Suppressor macrophage treated with lipopolysaccharide for 1 hour (primary cell): ENCODE measurements around the gene COL20A1.
A peak's percentile ranks its signal among the peaks of the same experiment; 100 is the strongest.

Experiments used
- DNase-seq, 3 donors: peaks; one replicate each; pipeline ENCODE4 v3.0.0-alpha.2; 2020 to 2022

COL20A1 gene

DNA sequence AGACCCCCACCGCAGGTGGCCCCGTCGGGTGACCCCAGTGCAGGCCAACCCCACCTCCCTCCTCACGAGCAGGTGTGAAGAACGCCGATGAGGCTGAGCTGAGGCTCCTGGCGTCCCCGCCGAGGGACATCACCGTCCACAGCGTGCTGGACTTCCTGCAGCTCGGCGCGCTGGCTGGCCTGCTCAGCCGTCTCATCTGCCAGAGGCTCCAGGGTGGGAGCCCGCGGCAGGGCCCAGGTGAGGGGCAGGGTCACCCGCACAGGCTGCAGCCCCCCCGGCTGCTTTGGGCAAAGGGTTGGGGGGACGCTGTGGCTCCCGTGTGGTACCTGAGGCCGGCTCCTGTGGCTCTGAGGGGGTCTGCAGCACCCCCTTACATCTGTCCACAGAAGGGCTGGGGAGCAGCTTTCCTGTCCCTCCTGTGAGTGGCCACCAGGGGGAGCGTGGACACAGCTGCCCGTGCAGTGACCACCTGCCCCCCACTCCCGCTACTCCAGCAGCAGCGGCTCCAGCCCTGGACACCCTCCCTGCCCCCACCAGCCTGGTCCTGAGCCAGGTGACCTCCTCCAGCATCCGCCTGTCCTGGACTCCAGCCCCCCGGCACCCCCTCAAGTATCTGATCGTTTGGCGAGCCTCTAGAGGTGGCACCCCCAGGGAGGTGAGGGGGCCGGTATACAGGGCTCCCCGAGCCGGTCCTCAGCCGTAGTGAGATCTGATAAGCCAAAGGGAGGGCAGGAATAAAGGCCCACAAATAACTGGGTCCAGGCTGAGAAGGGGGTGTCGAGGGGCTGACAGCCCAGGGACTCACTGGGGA is 16.5 kb downstream of the COL20A1 start:
- DNase-seq = peak; percentile 44 to 62 (median 52)

DNA sequence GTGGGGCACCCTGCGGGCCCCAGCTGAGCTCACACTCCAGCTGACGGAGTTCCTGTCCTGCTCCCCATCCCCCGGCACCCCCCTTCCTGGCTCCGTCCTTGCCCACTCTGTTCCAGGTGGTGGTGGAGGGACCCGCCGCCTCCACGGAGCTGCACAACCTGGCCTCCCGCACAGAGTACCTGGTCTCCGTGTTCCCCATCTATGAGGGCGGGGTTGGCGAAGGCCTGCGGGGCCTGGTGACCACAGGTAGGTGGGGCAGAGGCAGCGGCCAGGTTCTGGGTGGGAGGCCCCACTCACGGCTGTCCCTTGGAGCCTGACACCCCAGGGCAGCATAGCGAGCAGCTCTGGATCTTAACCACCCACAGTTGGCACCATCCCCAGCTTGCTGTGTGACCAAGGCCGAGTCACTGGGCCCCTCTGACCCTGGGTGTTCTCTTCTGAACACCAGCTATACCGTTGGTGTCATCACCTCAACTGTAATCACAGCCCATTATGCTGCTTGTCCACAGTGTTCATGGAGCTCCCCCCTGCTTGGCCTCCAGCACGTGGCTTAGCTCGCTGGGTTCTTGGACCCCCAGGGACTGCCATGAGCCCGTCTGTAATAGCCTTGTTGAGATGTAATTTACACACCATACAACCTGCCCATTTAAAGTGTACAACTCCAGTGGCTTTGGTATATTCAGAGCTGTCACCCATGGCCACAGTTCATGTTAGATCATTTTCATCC is 17.4 kb downstream of the COL20A1 start:
- DNase-seq = no peak

DNA sequence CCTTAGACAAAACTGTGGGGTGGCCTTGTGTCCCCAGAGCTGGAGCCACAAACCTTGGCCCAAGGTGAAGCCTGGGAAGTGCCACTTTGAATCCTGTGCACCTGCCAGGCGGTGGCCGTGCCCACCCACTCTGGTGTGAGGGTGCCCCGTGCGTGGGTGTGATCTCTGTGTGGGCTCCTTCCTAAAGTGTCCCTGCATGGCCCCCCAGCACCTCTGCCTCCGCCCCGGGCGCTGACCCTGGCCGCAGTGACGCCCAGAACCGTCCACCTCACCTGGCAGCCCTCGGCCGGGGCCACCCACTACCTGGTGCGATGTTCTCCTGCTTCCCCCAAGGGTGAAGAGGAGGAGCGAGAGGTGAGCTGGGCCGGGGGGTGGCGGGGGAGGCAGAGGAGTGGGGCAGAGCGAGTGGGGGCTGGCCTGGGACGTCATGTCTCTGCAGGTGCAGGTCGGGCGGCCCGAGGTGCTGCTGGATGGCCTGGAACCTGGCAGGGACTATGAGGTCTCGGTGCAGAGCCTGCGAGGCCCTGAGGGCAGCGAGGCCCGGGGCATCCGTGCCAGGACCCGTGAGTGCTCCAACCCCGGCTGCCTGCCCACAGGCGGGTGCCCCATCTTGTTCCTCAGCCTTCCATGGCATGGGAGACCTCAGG is 18.3 kb downstream of the COL20A1 start:
- DNase-seq = no peak

DNA sequence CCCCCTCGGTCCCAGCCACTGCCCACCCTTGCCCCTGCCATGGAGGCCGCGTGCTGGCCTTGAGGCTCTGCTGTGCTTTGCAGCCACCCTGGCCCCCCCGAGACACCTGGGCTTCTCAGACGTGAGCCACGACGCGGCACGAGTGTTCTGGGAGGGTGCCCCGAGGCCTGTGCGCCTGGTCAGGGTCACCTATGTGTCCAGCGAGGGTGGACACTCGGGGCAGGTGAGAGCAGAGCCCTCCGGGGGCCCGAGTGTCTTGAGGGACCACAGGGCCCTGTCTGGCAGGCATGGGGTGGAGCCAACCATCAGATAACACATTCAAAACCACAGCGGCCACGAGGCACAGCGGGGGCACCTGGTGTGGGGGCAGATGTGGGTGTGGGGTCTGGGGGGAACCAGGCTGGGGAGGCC is 18.9 kb downstream of the COL20A1 start:
- no peak for DNase-seq

DNA sequence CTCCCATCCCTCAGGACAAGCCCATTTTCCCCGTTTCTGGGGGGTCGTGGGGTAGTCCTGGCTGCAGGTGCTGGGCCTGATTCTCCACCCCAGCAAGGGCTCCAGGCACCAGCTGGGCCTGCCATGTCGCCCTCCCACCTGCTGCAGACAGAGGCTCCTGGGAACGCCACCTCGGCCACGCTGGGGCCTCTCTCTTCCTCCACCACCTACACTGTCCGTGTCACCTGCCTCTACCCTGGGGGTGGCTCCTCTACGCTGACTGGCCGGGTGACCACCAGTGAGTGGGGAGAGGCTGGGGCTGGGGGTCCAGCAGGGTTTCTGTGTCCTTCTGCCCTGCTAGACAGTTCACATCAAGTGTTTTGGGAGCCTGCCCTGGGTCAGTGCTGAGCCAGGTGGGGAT is 19.3 kb downstream of the COL20A1 start:
- DNase-seq = no peak

DNA sequence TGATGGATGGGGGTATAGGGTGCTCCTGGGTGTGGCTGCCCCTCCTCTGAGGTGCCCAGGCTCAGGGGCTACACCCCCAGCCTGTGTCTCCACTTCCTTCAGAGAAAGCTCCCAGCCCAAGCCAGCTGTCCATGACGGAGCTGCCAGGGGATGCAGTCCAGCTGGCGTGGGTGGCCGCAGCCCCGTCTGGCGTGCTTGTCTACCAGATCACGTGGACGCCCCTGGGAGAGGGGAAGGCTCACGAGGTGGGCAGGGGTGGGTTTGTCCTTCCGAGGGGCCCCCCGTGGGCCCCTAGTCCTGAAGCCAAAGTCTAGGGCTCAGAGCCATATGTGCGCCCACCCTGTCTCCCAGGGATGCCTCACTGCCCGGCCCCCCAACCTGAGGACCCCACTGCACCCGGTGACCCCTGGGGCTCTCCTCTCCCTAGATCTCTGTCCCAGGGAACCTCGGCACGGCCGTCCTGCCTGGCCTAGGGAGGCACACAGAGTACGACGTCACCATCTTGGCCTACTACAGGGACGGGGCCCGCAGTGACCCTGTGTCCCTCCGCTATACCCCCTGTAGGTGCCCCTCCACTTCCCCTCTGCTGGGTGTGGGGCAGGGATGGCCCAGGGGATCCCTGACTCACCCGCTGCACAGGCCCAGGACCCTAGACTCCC is 19.8 kb downstream of the COL20A1 start:
- no peak for DNase-seq

DNA sequence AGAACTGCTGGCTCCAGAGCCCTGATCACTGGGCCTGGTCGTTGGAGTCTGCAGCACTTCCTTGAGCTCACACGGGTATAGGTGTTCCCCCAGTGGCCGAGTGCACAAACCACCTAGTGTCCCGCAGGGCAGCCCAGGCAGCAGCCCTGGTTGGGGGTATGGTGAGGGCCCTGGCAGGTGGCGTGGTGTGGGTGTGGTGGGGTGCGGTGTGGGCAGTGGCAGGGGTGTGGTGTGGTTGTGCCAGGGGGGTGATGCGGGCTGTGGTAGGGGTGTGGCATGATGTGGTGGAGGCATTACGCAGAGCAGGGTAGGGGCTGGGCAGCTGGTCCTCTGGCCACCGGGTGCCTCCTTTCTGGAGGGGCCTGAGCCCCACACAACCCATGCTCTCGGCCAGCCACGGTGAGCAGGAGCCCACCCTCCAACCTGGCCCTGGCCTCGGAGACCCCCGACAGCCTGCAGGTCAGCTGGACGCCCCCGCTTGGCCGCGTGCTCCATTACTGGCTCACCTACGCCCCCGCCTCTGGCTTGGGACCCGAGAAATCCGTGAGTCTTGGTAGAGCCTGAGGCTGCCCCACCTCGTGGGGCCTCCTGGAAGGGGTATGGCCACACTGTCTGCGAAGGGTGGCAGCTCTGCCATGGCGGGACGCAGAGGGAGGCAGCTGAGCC is 20.5 kb downstream of the COL20A1 start:
- DNase-seq = no peak

DNA sequence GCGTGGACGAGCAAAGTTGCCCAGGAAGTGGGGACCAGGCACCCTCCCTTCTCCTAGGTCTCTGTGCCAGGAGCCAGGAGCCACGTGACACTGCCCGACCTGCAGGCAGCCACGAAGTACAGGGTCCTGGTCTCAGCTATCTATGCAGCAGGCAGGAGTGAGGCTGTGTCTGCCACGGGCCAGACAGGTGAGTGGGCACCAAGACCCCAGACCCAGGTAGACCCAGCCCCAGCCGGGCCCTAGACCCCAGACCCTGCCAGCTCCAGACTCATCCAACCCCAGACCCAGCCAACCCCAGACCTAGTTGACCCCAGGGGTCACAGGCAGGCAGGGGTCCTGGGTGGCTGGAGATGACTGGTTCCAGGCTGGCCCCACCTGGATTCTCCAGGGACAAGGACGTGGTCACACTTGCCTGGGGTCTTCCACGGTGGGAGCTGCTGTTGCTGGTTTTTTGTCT is 21.1 kb downstream of the COL20A1 start:
- DNase-seq = no peak

DNA sequence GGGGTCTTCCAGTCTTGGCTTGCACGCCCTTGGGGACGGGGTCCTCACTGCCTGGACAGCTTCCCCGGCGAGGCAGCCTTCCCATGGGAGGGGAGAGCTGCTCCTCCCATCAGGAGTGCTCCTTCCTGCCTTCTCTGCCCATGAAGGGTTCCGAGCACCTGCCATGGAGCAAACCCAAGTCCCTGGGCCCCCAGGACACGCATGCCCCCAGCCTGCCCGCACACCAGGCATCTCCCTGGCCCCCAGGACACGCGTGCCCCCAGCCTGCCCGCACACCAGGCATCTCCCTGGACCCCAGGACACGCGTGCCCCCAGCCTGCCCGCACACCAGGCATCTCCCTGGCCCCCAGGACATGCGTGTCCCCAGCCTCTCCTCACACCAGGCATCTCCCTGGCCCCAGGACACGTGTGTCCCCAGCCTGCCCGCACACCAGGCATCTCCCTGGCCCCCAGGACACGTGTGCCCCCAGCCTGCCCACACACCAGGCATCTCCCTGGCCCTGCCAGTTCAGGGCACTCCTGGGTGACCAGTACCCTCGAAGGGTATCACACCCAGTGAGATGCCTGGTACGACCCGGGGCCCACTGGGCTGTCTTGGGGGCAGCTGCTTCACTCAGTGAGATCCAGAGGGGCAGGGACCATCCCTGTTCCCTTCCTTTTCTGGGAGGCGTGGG is 21.7 kb downstream of the COL20A1 start:
- DNase-seq = no peak

DNA sequence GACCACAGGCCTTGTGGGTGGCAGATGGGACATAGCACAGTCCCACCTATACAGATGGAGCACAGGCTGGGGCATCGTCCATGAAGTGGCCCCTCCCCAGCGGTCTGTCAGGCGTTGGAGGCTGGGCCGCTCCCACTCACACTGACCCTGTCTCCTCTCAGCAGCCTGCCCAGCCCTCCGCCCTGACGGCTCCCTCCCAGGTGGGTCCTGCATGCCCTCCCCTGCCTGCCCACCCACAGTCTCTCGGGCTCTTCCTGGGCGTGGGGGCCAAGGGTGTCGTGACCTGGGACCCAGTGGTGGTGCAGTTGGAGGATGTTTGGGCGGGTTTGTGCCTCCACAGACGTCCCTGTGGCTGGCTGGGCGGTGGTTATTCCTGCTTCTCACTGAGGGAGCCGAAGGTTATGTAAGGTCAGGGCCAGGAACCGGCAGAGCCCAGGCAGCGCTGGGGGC is 22.3 kb downstream of the COL20A1 start:
- DNase-seq = no peak

DNA sequence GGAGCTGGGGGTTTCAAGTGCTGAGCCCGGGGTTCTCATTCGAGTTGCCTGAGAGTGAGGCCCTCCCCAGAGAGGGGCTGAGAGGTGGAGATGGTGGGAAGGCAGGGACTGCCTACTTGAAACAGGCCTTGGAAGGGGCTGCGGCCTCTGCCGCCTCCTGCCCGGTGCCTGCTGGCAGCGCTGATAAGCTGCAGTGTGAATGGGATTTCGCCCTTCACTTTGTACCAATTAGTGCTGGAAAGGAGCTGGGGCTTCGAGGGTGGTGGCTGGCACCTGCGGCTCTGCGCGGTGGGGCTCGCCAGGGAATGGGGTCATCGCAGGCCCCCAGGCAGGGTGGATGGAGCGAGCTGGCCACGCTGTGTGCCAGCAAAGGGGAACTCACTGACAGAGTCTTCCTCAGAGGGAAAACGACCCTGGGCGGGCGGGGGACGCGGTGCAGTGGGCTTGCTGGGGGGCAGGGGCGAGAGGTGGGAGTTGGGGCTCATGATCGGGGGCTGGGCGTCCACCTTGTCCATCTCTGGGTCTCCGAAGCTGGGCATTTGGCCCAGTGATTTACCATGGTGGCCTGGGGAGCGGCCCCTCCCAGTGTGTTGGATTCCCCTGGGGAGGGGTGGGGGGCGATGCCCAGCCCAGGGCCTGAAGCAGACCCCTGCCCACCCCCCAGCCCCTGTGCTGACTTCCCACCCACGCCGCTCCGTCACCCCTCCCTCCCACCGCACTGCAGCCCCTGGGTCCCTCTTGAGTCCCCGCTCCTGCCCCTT is 22.9 kb downstream of the COL20A1 start:
- DNase-seq = no peak

DNA sequence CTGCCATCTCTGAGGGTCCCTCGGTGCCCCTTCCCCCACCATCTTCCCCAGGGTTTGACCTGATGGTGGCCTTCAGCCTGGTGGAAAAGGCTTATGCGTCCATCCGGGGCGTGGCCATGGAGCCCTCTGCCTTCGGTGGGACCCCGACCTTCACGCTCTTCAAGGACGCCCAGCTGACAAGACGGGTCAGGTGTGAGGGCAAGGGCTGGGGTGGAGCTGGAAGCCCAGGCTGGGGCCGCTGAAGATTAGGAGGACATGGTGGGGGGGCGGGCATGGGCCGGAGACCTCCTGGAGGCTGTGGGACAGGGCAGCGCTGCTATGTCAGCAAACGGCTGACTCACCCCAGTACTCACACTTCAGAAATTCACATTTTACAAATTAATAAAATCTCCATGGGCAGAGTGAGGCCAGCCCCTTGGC is 23.5 kb downstream of the COL20A1 start:
- no peak for DNase-seq

DNA sequence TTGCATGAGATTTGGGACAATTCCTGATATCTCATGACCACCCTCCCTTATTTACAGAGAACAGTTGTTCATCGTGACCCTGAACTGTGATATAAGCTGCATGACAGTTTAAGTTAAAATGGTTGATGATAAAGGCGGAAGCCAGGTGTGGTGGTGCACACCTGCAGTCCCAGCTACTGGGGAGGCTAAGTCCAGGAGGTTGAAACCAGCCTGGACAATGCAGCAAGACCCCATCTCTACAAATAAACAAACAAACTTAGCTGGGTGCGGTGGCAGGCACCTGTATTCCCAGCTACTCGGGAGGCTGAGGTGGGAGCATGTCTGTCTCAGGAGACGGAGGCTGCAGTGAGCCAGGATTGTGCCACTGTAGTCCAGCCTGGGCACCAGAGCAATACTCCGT is 24.1 kb downstream of the COL20A1 start:
- no peak for DNase-seq

DNA sequence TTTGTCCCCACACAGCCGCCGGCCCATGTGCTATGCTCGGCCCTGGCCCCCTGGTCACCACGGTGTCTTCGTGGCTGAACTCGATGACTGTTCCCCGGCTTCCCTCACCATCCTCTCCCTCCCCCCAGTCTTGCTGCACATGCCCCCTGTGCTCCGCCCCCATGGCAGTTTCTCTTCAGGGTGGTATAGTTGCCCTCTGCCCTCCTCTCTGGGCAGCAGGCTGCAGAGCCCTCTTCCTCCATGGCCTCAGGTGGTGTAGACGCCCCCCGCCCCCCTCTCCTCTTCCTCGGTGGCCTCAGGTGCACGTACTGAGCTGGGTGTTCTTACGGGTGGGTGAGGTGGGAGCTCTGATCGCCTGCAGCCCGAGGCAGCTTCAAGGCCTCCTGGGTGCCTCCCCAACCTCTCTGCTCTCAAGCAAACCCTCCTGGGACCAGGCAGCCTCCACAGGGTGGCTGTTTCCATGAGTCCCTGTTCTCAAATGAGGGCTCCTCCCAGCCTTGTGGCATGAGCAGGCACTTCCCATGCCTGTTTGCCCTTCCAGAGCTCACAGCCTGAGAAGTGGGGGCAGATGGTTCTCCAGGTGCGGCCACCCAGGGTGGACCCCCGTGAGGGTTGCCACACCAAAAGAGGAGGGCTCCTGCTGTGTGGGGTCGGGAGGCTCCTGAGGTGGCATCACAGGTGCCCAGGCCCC is 24.8 kb downstream of the COL20A1 start:
- DNase-seq = no peak

DNA sequence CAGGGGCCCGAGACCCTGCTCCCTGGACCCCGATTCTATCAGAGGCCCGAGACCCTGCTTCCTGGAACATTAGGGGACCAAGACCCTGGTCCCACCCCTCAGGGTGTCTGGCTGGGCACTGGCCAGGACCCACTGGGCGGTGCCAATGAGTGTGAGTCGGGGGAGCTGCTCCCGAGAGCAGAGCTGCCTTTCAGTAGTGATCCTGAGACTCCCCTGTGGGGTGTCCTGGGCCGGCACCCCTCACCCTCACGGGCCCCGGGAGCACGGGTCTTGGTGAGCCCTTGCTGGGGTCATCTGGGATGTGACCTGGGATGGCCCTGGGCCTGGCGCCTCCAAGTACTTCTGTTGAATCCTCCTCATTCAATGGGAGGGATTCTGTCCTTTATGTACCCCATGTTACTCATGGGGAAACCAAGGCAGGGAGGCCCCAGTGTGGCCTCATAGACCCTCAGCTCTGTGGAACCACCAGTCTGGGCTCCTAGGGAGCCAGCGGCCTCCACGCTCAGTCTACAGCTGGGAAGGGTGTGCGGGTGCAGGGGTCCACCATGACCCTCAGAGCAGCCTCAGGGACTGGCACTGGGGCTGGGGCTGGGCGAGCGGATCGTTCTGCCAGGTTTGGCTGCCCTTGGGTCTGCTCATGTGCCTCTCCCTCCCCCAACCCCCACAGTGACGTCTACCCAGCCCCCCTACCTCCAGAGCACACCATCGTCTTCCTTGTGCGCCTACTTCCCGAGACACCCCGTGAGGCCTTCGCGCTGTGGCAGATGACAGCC is 25.6 kb downstream of the COL20A1 start:
- no peak for DNase-seq

DNA sequence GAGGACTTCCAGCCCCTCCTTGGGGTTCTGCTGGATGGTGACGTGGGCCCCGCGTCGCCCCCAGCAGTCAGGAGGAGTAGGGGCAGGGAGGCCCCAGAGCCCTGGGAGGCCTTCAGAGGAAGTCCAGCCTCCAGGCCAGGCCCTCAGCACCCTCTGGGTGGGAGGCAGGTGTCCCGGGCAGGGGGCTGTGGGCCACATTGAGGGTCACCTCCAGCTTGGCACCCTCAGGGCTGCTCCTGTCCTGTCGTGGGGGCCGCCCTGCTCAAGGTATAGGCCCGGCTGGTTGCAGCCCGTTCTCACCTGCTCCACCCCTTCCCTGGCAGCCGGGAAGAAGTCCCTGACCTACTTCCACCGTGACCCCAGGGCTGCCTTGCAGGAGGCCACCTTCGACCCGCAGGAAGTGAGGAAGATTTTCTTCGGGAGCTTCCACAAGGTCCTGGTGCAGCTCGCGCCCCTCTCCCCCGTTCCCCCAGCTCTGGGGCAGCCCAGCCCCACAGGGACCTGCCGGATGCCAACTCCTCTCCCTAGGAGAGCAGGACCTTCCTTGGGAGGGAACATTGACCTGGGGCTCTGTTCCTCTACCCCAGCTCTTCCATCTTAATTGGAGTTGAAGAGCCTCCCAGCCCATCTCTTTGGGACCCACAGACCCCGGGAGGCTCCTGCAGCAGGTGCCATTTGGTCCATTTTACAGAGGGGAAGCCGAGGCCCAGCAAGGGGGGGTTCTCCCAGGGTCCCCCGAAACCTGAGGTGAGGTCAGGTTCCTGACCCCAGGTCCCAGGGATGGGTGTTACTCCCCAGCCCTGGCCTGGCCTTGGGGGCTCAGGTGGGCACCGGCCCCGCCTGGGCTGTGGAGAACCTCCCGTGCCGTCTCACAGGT is 26.4 kb downstream of the COL20A1 start:
- no peak for DNase-seq

DNA sequence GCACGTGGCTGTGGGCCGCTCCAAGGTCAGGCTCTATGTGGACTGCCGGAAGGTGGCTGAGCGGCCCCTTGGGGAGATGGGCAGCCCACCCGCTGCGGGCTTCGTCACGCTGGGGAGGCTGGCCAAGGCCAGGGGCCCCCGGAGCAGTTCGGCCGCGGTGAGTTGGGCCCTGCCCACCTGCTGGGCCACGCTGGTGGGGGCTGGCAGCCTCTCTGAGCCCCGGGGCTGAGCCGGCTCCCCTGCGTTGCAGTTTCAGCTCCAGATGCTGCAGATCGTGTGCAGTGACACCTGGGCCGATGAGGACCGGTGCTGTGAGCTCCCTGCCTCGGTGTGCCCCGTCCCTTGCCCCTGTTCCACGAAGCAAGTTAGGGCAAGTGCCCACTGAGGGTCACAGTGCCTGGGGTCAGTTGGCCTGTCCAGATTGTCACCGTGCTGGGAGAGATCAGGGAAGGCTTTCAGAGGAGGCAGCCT is 27.1 kb downstream of the COL20A1 start:
- DNase-seq = no peak

DNA sequence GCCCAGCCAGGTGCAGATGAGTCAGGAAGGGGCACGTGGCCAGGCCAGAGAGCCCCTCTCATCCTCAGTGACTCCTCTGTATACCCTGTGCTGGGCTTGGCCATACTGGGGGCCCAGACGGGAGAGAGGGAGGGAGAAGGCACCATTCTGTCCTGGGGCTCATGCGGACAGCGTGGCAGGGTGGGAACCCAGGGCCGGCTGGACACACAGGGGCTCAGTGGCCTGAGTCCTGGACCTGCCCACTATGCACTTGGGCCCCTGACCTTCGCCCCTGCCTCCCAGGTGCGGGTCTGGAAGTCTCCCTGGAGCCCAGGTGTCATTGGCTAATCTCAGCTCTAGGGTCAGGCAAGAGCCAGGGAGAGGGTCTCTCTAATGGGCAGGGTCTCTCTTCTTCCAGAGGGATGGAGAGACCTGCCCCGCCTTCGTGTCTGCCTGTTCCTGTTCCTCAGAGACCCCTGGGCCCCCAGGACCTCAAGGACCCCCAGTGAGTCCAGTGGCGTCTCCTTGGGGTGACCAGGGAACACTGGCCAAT is 27.7 kb downstream of the COL20A1 start:
- DNase-seq = no peak
